Measurements from ENCODE around the gene FXYD7.
"Not testable (repeated sequence)": the region's sequence is repeated elsewhere in the genome, so short reads cannot be mapped to it uniquely, and the experiment has no call there.

The FXYD7 gene

GRCh38 chr19:35170359-35171061 lies 27.5 kb downstream of the FXYD7 start:
- TF ChIP-seq JUND (IDR thresholded peaks at IDR 0.05; ENCODE audit: low read depth) = no peak
- in situ Hi-C loops (cut with HindIII; ENCODE audit: low pct_unique_long_range_greater_than_20kb, low sequenced_read_pairs) = no loop called here
- no peak for DNase-seq (ENCODE audit: low read depth in 1 of 2, low spot score in 1 of 2)

- DNase-seq (ENCODE audit: low read depth in 1 of 2, low spot score in 1 of 2) = no peak
- in situ Hi-C loops (cut with HindIII; ENCODE audit: low pct_unique_long_range_greater_than_20kb, low sequenced_read_pairs) = no loop called here
- no peak for TF ChIP-seq JUND (IDR thresholded peaks at IDR 0.05; ENCODE audit: low read depth)
Measured at GRCh38 chr19:35171730-35172129, 28.7 kb downstream of the FXYD7 start.

- in situ Hi-C loops (cut with HindIII; ENCODE audit: low pct_unique_long_range_greater_than_20kb, low sequenced_read_pairs) = no loop called here
- no peak for DNase-seq (ENCODE audit: low read depth in 1 of 2, low spot score in 1 of 2)
- no peak for TF ChIP-seq JUND (IDR thresholded peaks at IDR 0.05; ENCODE audit: low read depth)
Measured at GRCh38 chr19:35174226-35174625, 31.2 kb downstream of the FXYD7 start.

- no peak for DNase-seq (ENCODE audit: low read depth in 1 of 2, low spot score in 1 of 2)
- TF ChIP-seq JUND (IDR thresholded peaks at IDR 0.05; ENCODE audit: low read depth) = no peak
- in situ Hi-C loops (cut with HindIII; ENCODE audit: low pct_unique_long_range_greater_than_20kb, low sequenced_read_pairs) = no loop called here
Measured at GRCh38 chr19:35176181-35176570, 33.1 kb downstream of the FXYD7 start.

GRCh38 chr19:35177377-35178274 lies 34.6 kb downstream of the FXYD7 start:
- in situ Hi-C loops (cut with HindIII; ENCODE audit: low pct_unique_long_range_greater_than_20kb, low sequenced_read_pairs) = no loop called here
- no peak for DNase-seq (ENCODE audit: low read depth in 1 of 2, low spot score in 1 of 2)
- no peak for TF ChIP-seq JUND (IDR thresholded peaks at IDR 0.05; ENCODE audit: low read depth)

GRCh38 chr19:35178701-35179100 lies 35.6 kb downstream of the FXYD7 start:
- DNase-seq (ENCODE audit: low read depth in 1 of 2, low spot score in 1 of 2) = no peak
- no peak for TF ChIP-seq JUND (IDR thresholded peaks at IDR 0.05; ENCODE audit: low read depth)
- in situ Hi-C loops (cut with HindIII; ENCODE audit: low pct_unique_long_range_greater_than_20kb, low sequenced_read_pairs) = no loop called here

- no peak for TF ChIP-seq JUND (IDR thresholded peaks at IDR 0.05; ENCODE audit: low read depth)
- no peak for DNase-seq (ENCODE audit: low read depth in 1 of 2, low spot score in 1 of 2)
- in situ Hi-C loops (cut with HindIII; ENCODE audit: low pct_unique_long_range_greater_than_20kb, low sequenced_read_pairs) = no loop called here
Measured at GRCh38 chr19:35179830-35180229, 36.8 kb downstream of the FXYD7 start.

GRCh38 chr19:35181387-35181786 lies 38.3 kb downstream of the FXYD7 start:
- in situ Hi-C loops (cut with HindIII; ENCODE audit: low pct_unique_long_range_greater_than_20kb, low sequenced_read_pairs) = no loop called here
- DNase-seq (ENCODE audit: low read depth in 1 of 2, low spot score in 1 of 2) = no peak
- TF ChIP-seq JUND (IDR thresholded peaks at IDR 0.05; ENCODE audit: low read depth) = no peak

GRCh38 chr19:35184267-35184666 lies 41.2 kb downstream of the FXYD7 start:
- no peak for DNase-seq (ENCODE audit: low read depth in 1 of 2, low spot score in 1 of 2)
- in situ Hi-C loops (cut with HindIII; ENCODE audit: low pct_unique_long_range_greater_than_20kb, low sequenced_read_pairs) = no loop called here
- TF ChIP-seq JUND (IDR thresholded peaks at IDR 0.05; ENCODE audit: low read depth) = no peak

- TF ChIP-seq JUND (IDR thresholded peaks at IDR 0.05; ENCODE audit: low read depth) = no peak
- in situ Hi-C loops (cut with HindIII; ENCODE audit: low pct_unique_long_range_greater_than_20kb, low sequenced_read_pairs) = no loop called here
- DNase-seq (ENCODE audit: low read depth in 1 of 2, low spot score in 1 of 2) = no peak
Measured at GRCh38 chr19:35184884-35185283, 41.8 kb downstream of the FXYD7 start.

- no peak for TF ChIP-seq JUND (IDR thresholded peaks at IDR 0.05; ENCODE audit: low read depth)
- in situ Hi-C loops (cut with HindIII; ENCODE audit: low pct_unique_long_range_greater_than_20kb, low sequenced_read_pairs) = no loop called here
- DNase-seq (ENCODE audit: low read depth in 1 of 2, low spot score in 1 of 2) = no peak
Measured at GRCh38 chr19:35194012-35194984, 51.2 kb downstream of the FXYD7 start.

- in situ Hi-C loops (cut with HindIII; ENCODE audit: low pct_unique_long_range_greater_than_20kb, low sequenced_read_pairs) = no loop called here
- no peak for DNase-seq (ENCODE audit: low read depth in 1 of 2, low spot score in 1 of 2)
- no peak for TF ChIP-seq JUND (IDR thresholded peaks at IDR 0.05; ENCODE audit: low read depth)
Measured at GRCh38 chr19:35195830-35196229, 52.8 kb downstream of the FXYD7 start.

- in situ Hi-C loops (cut with HindIII; ENCODE audit: low pct_unique_long_range_greater_than_20kb, low sequenced_read_pairs); DNase-seq (ENCODE audit: low read depth in 1 of 2, low spot score in 1 of 2): not testable (repeated sequence)
Measured at GRCh38 chr19:35196861-35197260, 53.8 kb downstream of the FXYD7 start.
